NOMO-1 treated with DMSO at 0.1 percent for 48 hours (cell line): Measurements from ENCODE around the gene TINAGL1.
"Not testable (repeated sequence)": the region's sequence is repeated elsewhere in the genome, so short reads cannot be mapped to it uniquely, and the experiment has no call there.

Experiments
- DNase-seq: peaks from one replicate; lab custom pipeline; 2025; ENCODE audit not compliant: unreplicated experiment; lab: John Stamatoyannopoulos, UW

Gene TINAGL1

GRCh38 chr1:31583995-31584868, 7.9 kb downstream of the TINAGL1 start:
- DNase-seq: no peak

GRCh38 chr1:31584869-31585735, 8.8 kb downstream of the TINAGL1 start:
- DNase-seq: no peak

- DNase-seq: no peak
These were observed 9.5 kb downstream of the TINAGL1 start for GRCh38 chr1:31585736-31586365.

GRCh38 chr1:31586376-31587327, 10.3 kb downstream of the TINAGL1 start:
- peak; percentile 20 for DNase-seq

- not testable (repeated sequence) for DNase-seq
These were observed 11.0 kb downstream of the TINAGL1 start for GRCh38 chr1:31587328-31587699.

GRCh38 chr1:31587720-31588423, 11.6 kb downstream of the TINAGL1 start:
- peak; percentile 46 for DNase-seq

- no peak for DNase-seq
These were observed 12.6 kb downstream of the TINAGL1 start for GRCh38 chr1:31588751-31589515.

- DNase-seq: no peak
These were observed 15.2 kb downstream of the TINAGL1 start for GRCh38 chr1:31591425-31592093.

- no peak for DNase-seq
These were observed 15.8 kb downstream of the TINAGL1 start for GRCh38 chr1:31592132-31592531.

GRCh38 chr1:31593136-31593665, 16.9 kb downstream of the TINAGL1 start:
- no peak for DNase-seq

GRCh38 chr1:31593770-31594632, 17.7 kb downstream of the TINAGL1 start:
- DNase-seq: peak; percentile 52

- peak; percentile 4 for DNase-seq
These were observed 19.8 kb downstream of the TINAGL1 start for GRCh38 chr1:31595836-31596736.

- DNase-seq: no peak
These were observed 20.4 kb downstream of the TINAGL1 start for GRCh38 chr1:31596737-31597097.

GRCh38 chr1:31598980-31599379, 22.7 kb downstream of the TINAGL1 start:
- DNase-seq: no peak

- DNase-seq: no peak
These were observed 24.3 kb downstream of the TINAGL1 start for GRCh38 chr1:31600641-31601040.

GRCh38 chr1:31602081-31602480, 25.8 kb downstream of the TINAGL1 start:
- DNase-seq: no peak
